Spleen (tissue), 7 donors: ENCODE measurements around the gene POU6F2.

Experiments used
- POLR2A ChIP-seq, 3 donors: fragments of 450-650 bp; IDR thresholded peaks; one replicate each; pipeline ENCODE4 v1.5.1; 2017; ENCODE audit warnings: antibody characterized with exemption in 3 of 3, mild to moderate bottlenecking in 1 of 3
- POLR2AphosphoS5 ChIP-seq, 3 donors: sonication (generic); formaldehyde crosslinking; IDR thresholded peaks; one replicate each; pipeline ENCODE4 v1.5.1; 2017; ENCODE audit warnings: antibody characterized with exemption in 3 of 3
- TF ChIP-seq, protein P1 (sequence below), 11 experiments: fragments of 200-600 bp in 7 of 11; fragments of 450-650 bp in 4 of 11; sonication (generic) in 4 of 11; IDR thresholded peaks in 8 of 11; conservative IDR thresholded peaks in 3 of 11; 1 replicate in 7 of 11; 2 replicates in 4 of 11; pipeline versions ENCODE4 v1.4.0 to v1.8.0; 2016 to 2021; ENCODE audit warnings: antibody characterized with exemption in 11 of 11, inconsistent platforms in 4 of 11, mild to moderate bottlenecking in 1 of 11
- donor health status: DM: no; HTN: no; CAD: no; lungs with moderate emphysema.
- donor health status: DM: no; HTN: no; CAD: no.
- donor health status: DM: no; HTN: no; CAD: no.

DNA sequence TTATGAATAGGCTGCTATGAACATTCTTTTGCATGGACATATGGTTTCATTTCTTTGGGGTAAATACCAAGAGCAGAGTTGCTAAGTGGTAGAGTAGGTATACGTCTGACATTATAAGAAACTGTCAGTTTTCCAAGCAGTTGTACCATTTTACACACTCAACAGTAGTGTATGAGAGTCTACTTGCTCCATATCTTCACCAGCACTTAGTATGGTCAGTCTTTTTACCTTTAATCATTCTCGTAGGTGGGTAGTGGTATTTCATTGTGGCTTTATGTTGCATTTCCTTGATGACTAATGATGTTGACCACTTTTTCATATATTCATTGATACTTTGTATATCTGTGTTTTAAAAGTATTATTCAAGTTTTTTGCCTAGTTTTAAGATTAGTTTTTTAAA is 45.1 kb downstream of the POU6F2 start:
- TF ChIP-seq POLR2A (IDR thresholded peaks at IDR 0.05) (no peak), POLR2AphosphoS5 (IDR thresholded peaks at IDR 0.05) (no peak)
- TF ChIP-seq, protein P1, sequence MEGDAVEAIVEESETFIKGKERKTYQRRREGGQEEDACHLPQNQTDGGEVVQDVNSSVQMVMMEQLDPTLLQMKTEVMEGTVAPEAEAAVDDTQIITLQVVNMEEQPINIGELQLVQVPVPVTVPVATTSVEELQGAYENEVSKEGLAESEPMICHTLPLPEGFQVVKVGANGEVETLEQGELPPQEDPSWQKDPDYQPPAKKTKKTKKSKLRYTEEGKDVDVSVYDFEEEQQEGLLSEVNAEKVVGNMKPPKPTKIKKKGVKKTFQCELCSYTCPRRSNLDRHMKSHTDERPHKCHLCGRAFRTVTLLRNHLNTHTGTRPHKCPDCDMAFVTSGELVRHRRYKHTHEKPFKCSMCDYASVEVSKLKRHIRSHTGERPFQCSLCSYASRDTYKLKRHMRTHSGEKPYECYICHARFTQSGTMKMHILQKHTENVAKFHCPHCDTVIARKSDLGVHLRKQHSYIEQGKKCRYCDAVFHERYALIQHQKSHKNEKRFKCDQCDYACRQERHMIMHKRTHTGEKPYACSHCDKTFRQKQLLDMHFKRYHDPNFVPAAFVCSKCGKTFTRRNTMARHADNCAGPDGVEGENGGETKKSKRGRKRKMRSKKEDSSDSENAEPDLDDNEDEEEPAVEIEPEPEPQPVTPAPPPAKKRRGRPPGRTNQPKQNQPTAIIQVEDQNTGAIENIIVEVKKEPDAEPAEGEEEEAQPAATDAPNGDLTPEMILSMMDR (IDR thresholded peaks at IDR 0.05 in 8 of 11, conservative IDR thresholded peaks at IDR 0.05 in 3 of 11), result no peak
